ENCODE data around the gene TMEM183A.

- TF ChIP-seq POLR2AphosphoS5 (IDR thresholded peaks at IDR 0.05; ENCODE audit: low read depth, low read length) = no peak
- TF ChIP-seq CTCF (IDR thresholded peaks at IDR 0.05) = no peak
- no peak for TF ChIP-seq REST (IDR thresholded peaks at IDR 0.05; ENCODE audit: insufficient read depth in 1 of 2, low read depth in 2 of 2, low read length in 1 of 2)
- no peak for TF ChIP-seq TCF7L2 (IDR thresholded peaks at IDR 0.05; ENCODE audit: low read depth, low read length)
- no peak for TF ChIP-seq SIN3A (IDR thresholded peaks at IDR 0.05; ENCODE audit: borderline replicate concordance, insufficient read depth, low read depth, low read length)
These were observed 34.3 kb downstream of the TMEM183A start for GRCh38 chr1:203041351-203041932.

All from Panc1 (cell line).